IMR-90 (cell line): ENCODE measurements around the gene APCDD1L. TPM values are rescaled to one million over a fixed set of nuclear protein-coding genes. Genes with fewer than 3 reads are reported as not detected.

Experiments
- ATAC-seq: fragments of 200-7000 bp; cut with Tn5 transposase; 2 replicates; pipeline ENCODE4 v1.9.1; 2020; ENCODE audit warnings: low read depth, mild to moderate bottlenecking, moderate library complexity
- BruUV-seq: library from RNA; stranded (reverse); fragments of 400-500 nt; replicated peaks from 2 replicates; lab custom pipeline; 2021; lab: Mats Ljungman, UMichigan
- CTCF ChIA-PET: fragments of 300-600 bp; formaldehyde crosslinking; extraction: SDS; loops from one replicate; lab custom pipeline; 2021; ENCODE audit warnings: antibody characterized with exemption; lab: Yijun Ruan, JAX
- POLR2A ChIA-PET: fragments of 300-600 bp; sonication (Branson Sonifier 250); formaldehyde crosslinking; loops from one replicate; lab custom pipeline; 2022; ENCODE audit warnings: antibody characterized with exemption; ENCODE audit not compliant: unreplicated experiment; lab: Charles Lee
- DNase-seq: peaks from one replicate; pipeline ENCODE4 v3.0.0; 2013
- H2AFZ ChIP-seq: replicated peaks from 2 replicates; pipeline ENCODE3; 2013; ENCODE audit warnings: low read length, mild to moderate bottlenecking; ENCODE audit not compliant: poor library complexity
- H2AK5ac ChIP-seq: 2 replicates; pipeline ENCODE4 v1.6.1; 2013; ENCODE audit warnings: low read depth, low read length, inconsistent platforms
- H2AK9ac ChIP-seq: replicated peaks from 2 replicates; pipeline ENCODE3; 2013; ENCODE audit warnings: mild to moderate bottlenecking, low read depth, low read length, moderate library complexity; ENCODE audit not compliant: poor library complexity
- H2BK120ac ChIP-seq: 2 replicates; pipeline ENCODE4 v1.6.1; 2013; ENCODE audit warnings: low read depth, low read length, inconsistent platforms
- H2BK15ac ChIP-seq: 3 replicates; pipeline ENCODE4 v1.6.1; 2013; ENCODE audit warnings: low read depth, low read length, inconsistent platforms
- H2BK20ac ChIP-seq: 2 replicates; pipeline ENCODE4 v1.6.1; 2013; ENCODE audit warnings: low read depth, mild to moderate bottlenecking, inconsistent platforms, low read length, moderate library complexity
- H2BK5ac ChIP-seq: 2 replicates; pipeline ENCODE4 v1.6.1; 2013; ENCODE audit warnings: mild to moderate bottlenecking, low read depth, low read length, inconsistent platforms; ENCODE audit not compliant: poor library complexity, severe bottlenecking
- H3K14ac ChIP-seq: replicated peaks from 2 replicates; pipeline ENCODE4 v1.6.1; 2013; ENCODE audit warnings: low read depth, low read length, inconsistent platforms
- H3K18ac ChIP-seq: 2 replicates; pipeline ENCODE4 v1.6.1; 2013; ENCODE audit warnings: low read depth, low read length, control low read depth
- H3K23ac ChIP-seq: 2 replicates; pipeline ENCODE4 v1.6.1; 2013; ENCODE audit warnings: low read depth, low read length, inconsistent platforms
- H3K27ac ChIP-seq: 2 replicates; pipeline ENCODE4 v1.5.1; 2013; ENCODE audit warnings: mild to moderate bottlenecking, control low read depth, low read length; ENCODE audit not compliant: insufficient read depth
- H3K27me3 ChIP-seq: 2 replicates; pipeline ENCODE4 v1.6.1; 2013; ENCODE audit warnings: low read length; ENCODE audit not compliant: control insufficient read depth, insufficient read depth
- H3K36me3 ChIP-seq: 2 replicates; pipeline ENCODE4 v1.6.1; 2013; ENCODE audit warnings: low read length, mixed read lengths; ENCODE audit not compliant: control insufficient read depth, insufficient read depth
- H3K4ac ChIP-seq: 2 replicates; pipeline ENCODE4 v1.6.1; 2013; ENCODE audit warnings: low read depth, low read length, inconsistent platforms
- H3K4me1 ChIP-seq: 2 replicates; pipeline ENCODE4 v1.6.1; 2013; ENCODE audit warnings: low read length, mixed read lengths; ENCODE audit not compliant: control insufficient read depth, insufficient read depth
- H3K4me2 ChIP-seq: 2 replicates; pipeline ENCODE4 v1.6.1; 2013; ENCODE audit warnings: low read depth, mild to moderate bottlenecking, control low read depth, low read length, moderate library complexity
- H3K4me3 ChIP-seq: 2 replicates; pipeline ENCODE4 v1.5.1; 2013; ENCODE audit warnings: low read depth, mild to moderate bottlenecking, control low read depth, low read length, moderate library complexity; ENCODE audit not compliant: insufficient read depth
- H3K56ac ChIP-seq: 2 replicates; pipeline ENCODE4 v1.6.1; 2013; ENCODE audit warnings: low read length, inconsistent platforms; ENCODE audit not compliant: insufficient read depth; ENCODE audit errors: extremely low read depth
- H3K79me1 ChIP-seq, 2 experiments: 2 replicates each; pipeline ENCODE4 v1.6.1; 2013; ENCODE audit warnings: low read length in 2 of 2, inconsistent platforms in 1 of 2, low read depth in 1 of 2
- H3K9ac ChIP-seq: 2 replicates; pipeline ENCODE4 v1.6.1; 2013; ENCODE audit warnings: low read depth, low read length, control low read depth
- H3K9me1 ChIP-seq: 2 replicates; pipeline ENCODE4 v1.6.1; 2013; ENCODE audit warnings: low read length, inconsistent platforms; ENCODE audit not compliant: insufficient read depth
- H3K9me3 ChIP-seq: 2 replicates; pipeline ENCODE4 v1.6.1; 2013; ENCODE audit warnings: low read length; ENCODE audit not compliant: control insufficient read depth, insufficient read depth
- H4K20me1 ChIP-seq: 2 replicates; pipeline ENCODE4 v1.6.1; 2013; ENCODE audit warnings: low read length, inconsistent platforms; ENCODE audit not compliant: insufficient read depth
- H4K5ac ChIP-seq: 2 replicates; pipeline ENCODE4 v1.6.1; 2013; ENCODE audit warnings: mild to moderate bottlenecking, low read depth, low read length, control low read depth
- H4K8ac ChIP-seq, 2 experiments: 2 replicates each; pipeline ENCODE4 v1.6.1; 2013; ENCODE audit warnings: low read depth in 2 of 2, low read length in 2 of 2, control low read depth in 1 of 2, inconsistent platforms in 1 of 2
- H4K91ac ChIP-seq: 2 replicates; pipeline ENCODE4 v1.6.1; 2013; ENCODE audit warnings: low read depth, low read length, inconsistent platforms; ENCODE audit not compliant: insufficient read depth
- BHLHE40 ChIP-seq: fragments of 150-350 bp; IDR thresholded peaks from 2 replicates; pipeline ENCODE4 v1.6.1; 2016; ENCODE audit warnings: mild to moderate bottlenecking, low read depth, low read length
- CEBPB ChIP-seq: IDR thresholded peaks from 2 replicates; pipeline ENCODE4 v1.6.1; 2012; ENCODE audit warnings: low read depth, low read length, improper control_type of control experiment
- CHD1 ChIP-seq: IDR thresholded peaks from 2 replicates; pipeline ENCODE4 v1.6.1; 2012; ENCODE audit warnings: low read depth, low read length, improper control_type of control experiment
- ELK1 ChIP-seq: fragments of 150-350 bp; IDR thresholded peaks from 2 replicates; pipeline ENCODE4 v1.6.1; 2016; ENCODE audit warnings: low read depth, mild to moderate bottlenecking, low read length, moderate library complexity, borderline replicate concordance
- FOS ChIP-seq: fragments of 150-350 bp; IDR thresholded peaks from 2 replicates; pipeline ENCODE4 v1.6.1; 2016; ENCODE audit warnings: low read depth, low read length
- MAFK ChIP-seq: IDR thresholded peaks from 2 replicates; pipeline ENCODE4 v1.6.1; 2012; ENCODE audit warnings: low read depth, low read length, improper control_type of control experiment
- MAZ ChIP-seq: IDR thresholded peaks from 2 replicates; pipeline ENCODE4 v1.6.1; 2012; ENCODE audit warnings: low read depth, mild to moderate bottlenecking, low read length, improper control_type of control experiment, moderate library complexity, borderline replicate concordance
- MXI1 ChIP-seq: IDR thresholded peaks from 2 replicates; pipeline ENCODE4 v1.6.1; 2012; ENCODE audit warnings: low read depth, mild to moderate bottlenecking, low read length, moderate library complexity, borderline replicate concordance
- NFE2L2 ChIP-seq: fragments of 150-350 bp; IDR thresholded peaks from 2 replicates; pipeline ENCODE4 v1.6.1; 2016; ENCODE audit warnings: low read depth, mild to moderate bottlenecking, low read length
- POLR2A ChIP-seq: IDR thresholded peaks from 2 replicates; pipeline ENCODE4 v1.6.1; 2012; ENCODE audit warnings: mild to moderate bottlenecking, low read depth, low read length
- RAD21 ChIP-seq: IDR thresholded peaks from 2 replicates; pipeline ENCODE4 v1.6.1; 2012; ENCODE audit warnings: low read length, improper control_type of control experiment
- RCOR1 ChIP-seq: IDR thresholded peaks from 2 replicates; pipeline ENCODE4 v1.6.1; 2012; ENCODE audit warnings: mild to moderate bottlenecking, low read length, improper control_type of control experiment; ENCODE audit not compliant: insufficient replicate concordance
- RFX5 ChIP-seq: IDR thresholded peaks from 2 replicates; pipeline ENCODE4 v1.8.0; 2012; ENCODE audit warnings: low read depth, mild to moderate bottlenecking, low read length, moderate library complexity
- SMC3 ChIP-seq: fragments of 150-350 bp; IDR thresholded peaks from 2 replicates; pipeline ENCODE4 v1.6.1; 2016; ENCODE audit warnings: low read depth, mild to moderate bottlenecking, antibody characterized with exemption, low read length, moderate library complexity
- USF2 ChIP-seq: fragments of 150-350 bp; IDR thresholded peaks from 2 replicates; pipeline ENCODE4 v1.6.1; 2017; ENCODE audit warnings: mild to moderate bottlenecking, antibody characterized with exemption, low read length, low read depth
- WGBS, 2 experiments: methylation state at CpG; one replicate each; pipeline versions ENCODE4 v1.1.5 to v1.1.7; 2013; ENCODE audit warnings: missing lambda C conversion rate in 2 of 2; ENCODE audit not compliant: insufficient read length in 1 of 2; ENCODE audit errors: extremely low coverage in 2 of 2; 5-methylcytosine and 5-hydroxymethylcytosine counted together
- dilution Hi-C: fragments of 300-500 bp; cut with HindIII; formaldehyde crosslinking; loops from one replicate; pipeline ENCODE4 v1.14.3; 2018; ENCODE audit warnings: low sequenced_read_pairs; ENCODE audit not compliant: unreplicated experiment
- in situ Hi-C: fragments of 300-500 bp; cut with MboI; formaldehyde crosslinking; loops from 3 replicates; pipeline ENCODE4 v1.14.3; 2019; ENCODE audit warnings: low sequenced_read_pairs, inconsistent platforms, mixed read lengths
- intact Hi-C: fragments of 100-400 bp; cut with micrococcal nuclease; formaldehyde crosslinking; loops from 2 replicates; pipeline ENCODE4 v1.10.0; 2022
- polyA plus RNA-seq, 3 experiments: library from polyadenylated mRNA; depleted of rRNA; stranded (reverse); fragments of >200 nt; gene quantifications; 2 replicates each; pipeline ENCODE4 v1.2.3, GENCODE V29; 2012; ENCODE audit warnings: low replicate concordance in 1 of 3
- total RNA-seq: library from RNA; depleted of rRNA; stranded (reverse); fragments of >200 nt; gene quantifications from 2 replicates; pipeline ENCODE4 v1.2.3, GENCODE V29; 2012

APCDD1L gene
- total and polyA plus RNA-seq, 2 of the 4 experiments (the other 2 are of a cell fraction), result 2.5 to 18.3 TPM

- Histone ChIP-seq H2BK5ac (peak overlapping the region; percentile 99), H3K79me1 (0 out of 4 replicates have a peak, but pooled peaks cover 0 to 4% of the 10 kb centered on the region in 2 experiments), H2BK20ac (peak overlapping the region; percentile 61), H3K36me3 (no peaks in the 10 kb centered on the region), H3K4me3 (no peak overlapping the region), H3K9me3 (peaks cover 9% of the 10 kb centered on the region), H2AFZ (peak overlapping the region; percentile 58), H3K4me1 (peaks cover 20% of the 10 kb centered on the region), H4K5ac (no peak overlapping the region; the same call in 1 of the 2 replicates), H4K20me1 (no peaks in the 10 kb centered on the region), H4K91ac (peak overlapping the region; percentile 98; the same call in 1 of the 2 replicates), H3K14ac (peak overlapping the region; percentile 52), H3K56ac (no peak overlapping the region), H4K8ac (peak overlapping the region; percentile 1 to 74; a peak in 2 of 4 replicates), H2AK9ac (peak overlapping the region; percentile 3), H2BK120ac (peak overlapping the region; percentile 68), H3K27ac (no peak overlapping the region), H3K4ac (peak overlapping the region; percentile 41), H2BK15ac (peak overlapping the region; percentile 6; the same call in 2 of the 3 replicates), H3K9ac (no peak overlapping the region), H3K27me3 (no peaks in the 10 kb centered on the region; the same call in 1 of the 2 replicates), H3K18ac (peak overlapping the region; percentile 55; the same call in 1 of the 2 replicates), H3K4me2 (no peak overlapping the region), H2AK5ac (peak overlapping the region; percentile 7; the same call in 1 of the 2 replicates), H3K23ac (no peak overlapping the region), H3K9me1 (peaks cover 7% of the 10 kb centered on the region)
- dilution Hi-C loops, result no loop called here
- DNase-seq, result peak; percentile 31
- WGBS, 2 experiments, result no CpG with 5 or more reads among the region's 19 CpGs
- CTCF ChIA-PET, result interaction anchor here (0.6 kb wide), 2 partner anchors 156 to 499 kb away, joined by 3 to 5 read pairs; no protein-coding TSS in a partner anchor
- no TSS peak for BruUV-seq
- in situ Hi-C loops, result no loop called here
- intact Hi-C loops, result no loop called here
- ATAC-seq, result peak; percentile 31
- no peak for TF ChIP-seq RFX5
- no peak for TF ChIP-seq SMC3
- TF ChIP-seq BHLHE40, result no peak
- no peak for TF ChIP-seq FOS
- TF ChIP-seq RAD21, result no peak
- no peak for TF ChIP-seq CEBPB
- TF ChIP-seq USF2, result no peak
- no peak for TF ChIP-seq CHD1
- TF ChIP-seq MAFK, result no peak
- no peak for TF ChIP-seq ELK1
- no peak for TF ChIP-seq NFE2L2
- TF ChIP-seq POLR2A, result no peak
- no peak for TF ChIP-seq MAZ
- TF ChIP-seq MXI1, result no peak
- TF ChIP-seq RCOR1, result no peak
- POLR2A ChIA-PET, result interaction anchor here (1.4 kb wide), 1 partner anchor 24 kb away, joined by 5 read pairs; no protein-coding TSS in a partner anchor
These were observed 8.1 kb upstream of the APCDD1L start for GRCh38 chr20:58523072-58523970.
